Tibial nerve (tissue), 4 donors: Measurements from ENCODE around the gene KIAA0319L. TPM values are rescaled to one million over a fixed set of nuclear protein-coding genes. Genes with fewer than 3 reads are reported as not detected.

Experiments used
- DNase-seq, 2 donors: peaks; one replicate each; pipeline ENCODE4 v3.0.0-alpha.2; 2019; ENCODE audit warnings: low spot score in 2 of 2
- H3K27ac ChIP-seq, 4 donors: fragments of 200-600 bp; sonication (generic) in 3 of 4; one replicate each; pipeline ENCODE4 v1.5.1; 2017 to 2019; ENCODE audit warnings: mild to moderate bottlenecking in 1 of 4
- H3K27me3 ChIP-seq, 2 donors: fragments of 200-600 bp; sonication (generic) in 1 of 2; one replicate each; pipeline versions ENCODE4 v1.5.1 to v1.6.0; 2017 to 2019
- H3K36me3 ChIP-seq, 3 donors: fragments of 200-600 bp; sonication (generic); one replicate each; pipeline ENCODE4 v1.5.1; 2018 to 2019
- H3K4me1 ChIP-seq, 4 donors: fragments of 200-600 bp; sonication (generic) in 3 of 4; one replicate each; pipeline ENCODE4 v1.5.1; 2017 to 2019
- H3K4me3 ChIP-seq, 4 donors: fragments of 200-600 bp; sonication (generic) in 3 of 4; one replicate each; pipeline ENCODE4 v1.5.1; 2017 to 2019; ENCODE audit warnings: mild to moderate bottlenecking in 1 of 4, moderate library complexity in 1 of 4
- H3K9me3 ChIP-seq, 4 donors: fragments of 200-600 bp; sonication (generic) in 3 of 4; one replicate each; pipeline ENCODE4 v1.5.1; 2017 to 2019
- CTCF ChIP-seq, 5 experiments: fragments of 200-600 bp in 3 of 5; fragments of 450-650 bp in 2 of 5; sonication (generic) in 3 of 5; IDR thresholded peaks; one replicate each; pipeline ENCODE4 v1.5.1; 2016 to 2019; ENCODE audit warnings: antibody characterized with exemption in 5 of 5, mild to moderate bottlenecking in 3 of 5, moderate library complexity in 2 of 5
- EP300 ChIP-seq, 2 donors: sonication (generic); formaldehyde crosslinking; IDR thresholded peaks; one replicate each; pipeline ENCODE4 v1.6.1; 2017; ENCODE audit warnings: antibody characterized with exemption in 2 of 2, mild to moderate bottlenecking in 1 of 2
- POLR2A ChIP-seq, 2 donors: fragments of 450-650 bp; IDR thresholded peaks; one replicate each; pipeline ENCODE4 v1.6.1; 2017; ENCODE audit warnings: antibody characterized with exemption in 2 of 2, mild to moderate bottlenecking in 2 of 2, moderate library complexity in 2 of 2
- WGBS, 2 donors: methylation state at CpG; one replicate each; pipeline ENCODE4 v1.1.5; 2018; 5-methylcytosine and 5-hydroxymethylcytosine counted together
- total RNA-seq, 4 donors: library from RNA; depleted of rRNA; stranded (reverse); fragments of >200 nt; gene quantifications; one replicate each; pipeline ENCODE4 v1.1.0, GENCODE V29; 2016

KIAA0319L gene
- total RNA-seq, 4 donors from 2014 or later: 57.0 to 115 (median 70.7) TPM

GRCh38 chr1:35561972-35562680 is 4.9 kb upstream of the KIAA0319L start:
- TF ChIP-seq POLR2A (IDR thresholded peaks at IDR 0.05) (no peak), EP300 (IDR thresholded peaks at IDR 0.05) (no peak), CTCF (IDR thresholded peaks at IDR 0.05) (no peak)
- peaks cover 0 to 67% (median 0%) of the 10 kb centered on the region in 3 donors for H3K36me3 ChIP-seq
- no peak for DNase-seq
- peaks cover 0 to 44% (median 4%) of the 10 kb centered on the region in 4 donors for H3K4me1 ChIP-seq
- no peak overlapping the region for H3K4me3 ChIP-seq
- WGBS, 2 donors: 72 to 94% methylated on average over 13 to 15 of the region's 15 CpGs
- H3K9me3 ChIP-seq: no peaks in the 10 kb centered on the region
- no peak overlapping the region for H3K27ac ChIP-seq
- H3K27me3 ChIP-seq: no peaks in the 10 kb centered on the region

GRCh38 chr1:35561297-35561971 is 4.2 kb upstream of the KIAA0319L start:
- no peak for DNase-seq
- no peak overlapping the region for H3K4me3 ChIP-seq
- WGBS, 2 donors: 73 to 75% methylated on average over 11 of the region's 11 CpGs

GRCh38 chr1:35560256-35561225 is 3.3 kb upstream of the KIAA0319L start:
- DNase-seq: no peak
- Histone ChIP-seq H3K4me1 (peaks cover 0 to 55% (median 16%) of the 10 kb centered on the region in 4 donors), H3K9me3 (no peaks in the 10 kb centered on the region), H3K4me3 (no peak overlapping the region), H3K36me3 (peaks cover 0 to 52% (median 0%) of the 10 kb centered on the region in 3 donors), H3K27ac (peak overlapping the region in 3 of 4 donors; percentile 2 to 99 (median 70)), H3K27me3 (no peaks in the 10 kb centered on the region)
- 49 to 53% methylated on average over 33 to 41 of the region's 44 CpGs for WGBS, 2 donors
- TF ChIP-seq POLR2A (IDR thresholded peaks at IDR 0.05) (no peak), CTCF (IDR thresholded peaks at IDR 0.05) (no peak), EP300 (IDR thresholded peaks at IDR 0.05) (no peak)

More at GRCh38 chr1:35561297-35561971, 4.2 kb upstream of the KIAA0319L start:
- H3K27ac ChIP-seq: peak overlapping the region in 3 of 4 donors; percentile 2 to 99 (median 50)
- peaks cover 0 to 46% (median 7%) of the 10 kb centered on the region in 4 donors for H3K4me1 ChIP-seq
- no peak for TF ChIP-seq CTCF (IDR thresholded peaks at IDR 0.05)
- no peak for TF ChIP-seq POLR2A (IDR thresholded peaks at IDR 0.05)
- no peak for TF ChIP-seq EP300 (IDR thresholded peaks at IDR 0.05)
- H3K27me3 ChIP-seq: no peaks in the 10 kb centered on the region
- no peaks in the 10 kb centered on the region for H3K9me3 ChIP-seq
- H3K36me3 ChIP-seq: peaks cover 0 to 61% (median 0%) of the 10 kb centered on the region in 3 donors

- Histone ChIP-seq H3K27me3 (no peaks in the 10 kb centered on the region), H3K4me1 (peaks cover 0 to 66% (median 26%) of the 10 kb centered on the region in 4 donors), H3K27ac (peak overlapping the region in 3 of 4 donors; percentile 13 to 99 (median 70)), H3K9me3 (no peaks in the 10 kb centered on the region), H3K36me3 (peaks cover 0 to 41% (median 0%) of the 10 kb centered on the region in 3 donors), H3K4me3 (no peak overlapping the region)
- WGBS, 2 donors: 54 to 66% methylated on average over 7 of the region's 7 CpGs
- no peak for DNase-seq
- TF ChIP-seq CTCF (IDR thresholded peaks at IDR 0.05) (no peak), EP300 (IDR thresholded peaks at IDR 0.05) (no peak), POLR2A (IDR thresholded peaks at IDR 0.05) (no peak)
Measured at GRCh38 chr1:35559317-35559944, 2.2 kb upstream of the KIAA0319L start.
